Astrocyte (in vitro differentiated cells and primary cell): ENCODE results near the gene LRRC7. TPM values are rescaled to one million over a fixed set of nuclear protein-coding genes. Genes with fewer than 3 reads are reported as not detected.

ENCODE experiments used
- DNase-seq: peaks from one replicate; pipeline ENCODE4 v3.0.0-alpha.2; 2010; ENCODE audit warnings: low read depth
- FAIRE-seq: peaks from 2 replicates; lab custom pipeline; 2011; peaks lifted over from hg19 to GRCh38; lab: Jason Lieb, UNC
- H2AFZ ChIP-seq: 2 replicates; pipeline ENCODE4 v1.6.0; 2012; ENCODE audit warnings: low read depth, low read length, inconsistent platforms
- H3K27ac ChIP-seq: 2 replicates; pipeline ENCODE4 v1.5.1; 2011; ENCODE audit warnings: low read depth, low read length, inconsistent platforms
- H3K27me3 ChIP-seq: 2 replicates; pipeline ENCODE4 v1.6.0; 2011; ENCODE audit warnings: low read length, inconsistent platforms; ENCODE audit not compliant: insufficient read depth
- H3K36me3 ChIP-seq: 2 replicates; pipeline ENCODE4 v1.5.1; 2011; ENCODE audit warnings: low read length, inconsistent platforms; ENCODE audit not compliant: insufficient read depth
- H3K4me1 ChIP-seq: 2 replicates; pipeline ENCODE4 v1.5.1; 2011; ENCODE audit warnings: low read length, inconsistent platforms; ENCODE audit not compliant: insufficient read depth
- H3K4me2 ChIP-seq: 2 replicates; pipeline ENCODE4 v1.6.0; 2012; ENCODE audit warnings: low read length, inconsistent platforms
- H3K4me3 ChIP-seq: 2 replicates; pipeline ENCODE4 v1.5.1; 2011; ENCODE audit warnings: low read depth, mild to moderate bottlenecking, low read length, inconsistent platforms; ENCODE audit not compliant: insufficient read depth
- H3K79me2 ChIP-seq: 2 replicates; pipeline ENCODE4 v1.6.0; 2012; ENCODE audit warnings: mild to moderate bottlenecking, low read length, inconsistent platforms; ENCODE audit not compliant: insufficient read depth
- H3K9ac ChIP-seq: 2 replicates; pipeline ENCODE4 v1.6.0; 2012; ENCODE audit warnings: mild to moderate bottlenecking, low read length, inconsistent platforms
- H3K9me3 ChIP-seq: 2 replicates; pipeline ENCODE4 v1.5.1; 2012; ENCODE audit warnings: low read depth, mild to moderate bottlenecking, low read length, inconsistent platforms; ENCODE audit not compliant: insufficient read depth
- H4K20me1 ChIP-seq: 2 replicates; pipeline ENCODE4 v1.6.0; 2012; ENCODE audit warnings: low read length, inconsistent platforms; ENCODE audit not compliant: insufficient read depth
- H3K27ac Mint-ChIP-seq: one replicate; pipeline ENCODE4 v1.8.0; 2021; ENCODE audit warnings: mild to moderate bottlenecking, mixed read lengths; ENCODE audit not compliant: unreplicated experiment
- H3K27me3 Mint-ChIP-seq: one replicate; pipeline ENCODE4 v1.8.0; 2021; ENCODE audit warnings: low read depth, mixed read lengths; ENCODE audit not compliant: unreplicated experiment
- H3K36me3 Mint-ChIP-seq: one replicate; pipeline ENCODE4 v1.8.0; 2021; ENCODE audit warnings: low read depth, mixed read lengths; ENCODE audit not compliant: unreplicated experiment
- H3K4me1 Mint-ChIP-seq: one replicate; pipeline ENCODE4 v1.8.0; 2021; ENCODE audit warnings: low read depth, mixed read lengths; ENCODE audit not compliant: unreplicated experiment
- H3K4me3 Mint-ChIP-seq: one replicate; pipeline ENCODE4 v1.8.0; 2021; ENCODE audit warnings: mild to moderate bottlenecking, moderate library complexity, mixed read lengths; ENCODE audit not compliant: unreplicated experiment
- H3K9me3 Mint-ChIP-seq: one replicate; pipeline ENCODE4 v1.8.0; 2021; ENCODE audit warnings: mild to moderate bottlenecking, mixed read lengths; ENCODE audit not compliant: unreplicated experiment
- EZH2 ChIP-seq: IDR thresholded peaks from 2 replicates; pipeline ENCODE4 v1.6.1; 2012; ENCODE audit warnings: mild to moderate bottlenecking, low read length, inconsistent platforms; ENCODE audit not compliant: insufficient read depth
- total RNA-seq: library from RNA; stranded (reverse); gene quantifications from 2 replicates; pipeline ENCODE4 v1.2.1, GENCODE V29; 2021
- TF ChIP-seq, protein P1 (sequence below): IDR thresholded peaks from 2 replicates; pipeline ENCODE4 v1.5.1; 2011; ENCODE audit warnings: low read depth, mild to moderate bottlenecking, inconsistent platforms, low read length, moderate library complexity; ENCODE audit not compliant: insufficient read depth

LRRC7 gene
- total RNA-seq, 1 donor from 2014 or later: 0.27 TPM

- no peaks in the 10 kb centered on the region for H3K36me3 ChIP-seq
- H3K79me2 ChIP-seq: no peaks in the 10 kb centered on the region
- H3K9ac ChIP-seq: no peak overlapping the region
- no peak overlapping the region for H3K27ac ChIP-seq
- no peaks in the 10 kb centered on the region for H3K27me3 ChIP-seq
- no peaks in the 10 kb centered on the region for H3K4me1 ChIP-seq
- no peaks in the 10 kb centered on the region for H3K9me3 Mint-ChIP-seq
- H2AFZ ChIP-seq: no peak overlapping the region
- no peaks in the 10 kb centered on the region for H3K4me1 Mint-ChIP-seq
- H3K4me2 ChIP-seq: no peak overlapping the region
- no peak overlapping the region for H3K4me3 Mint-ChIP-seq
- H3K27me3 Mint-ChIP-seq: no peaks in the 10 kb centered on the region
- FAIRE-seq: no peak
- no peaks in the 10 kb centered on the region for H3K9me3 ChIP-seq
- H3K27ac Mint-ChIP-seq: no peak overlapping the region
- no peak for TF ChIP-seq EZH2
- TF ChIP-seq, protein P1, sequence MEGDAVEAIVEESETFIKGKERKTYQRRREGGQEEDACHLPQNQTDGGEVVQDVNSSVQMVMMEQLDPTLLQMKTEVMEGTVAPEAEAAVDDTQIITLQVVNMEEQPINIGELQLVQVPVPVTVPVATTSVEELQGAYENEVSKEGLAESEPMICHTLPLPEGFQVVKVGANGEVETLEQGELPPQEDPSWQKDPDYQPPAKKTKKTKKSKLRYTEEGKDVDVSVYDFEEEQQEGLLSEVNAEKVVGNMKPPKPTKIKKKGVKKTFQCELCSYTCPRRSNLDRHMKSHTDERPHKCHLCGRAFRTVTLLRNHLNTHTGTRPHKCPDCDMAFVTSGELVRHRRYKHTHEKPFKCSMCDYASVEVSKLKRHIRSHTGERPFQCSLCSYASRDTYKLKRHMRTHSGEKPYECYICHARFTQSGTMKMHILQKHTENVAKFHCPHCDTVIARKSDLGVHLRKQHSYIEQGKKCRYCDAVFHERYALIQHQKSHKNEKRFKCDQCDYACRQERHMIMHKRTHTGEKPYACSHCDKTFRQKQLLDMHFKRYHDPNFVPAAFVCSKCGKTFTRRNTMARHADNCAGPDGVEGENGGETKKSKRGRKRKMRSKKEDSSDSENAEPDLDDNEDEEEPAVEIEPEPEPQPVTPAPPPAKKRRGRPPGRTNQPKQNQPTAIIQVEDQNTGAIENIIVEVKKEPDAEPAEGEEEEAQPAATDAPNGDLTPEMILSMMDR: no peak
- H3K4me3 ChIP-seq: no peak overlapping the region
- H3K36me3 Mint-ChIP-seq: no peaks in the 10 kb centered on the region
- no peaks in the 10 kb centered on the region for H4K20me1 ChIP-seq
- no peak for DNase-seq
These were observed 534.1 kb downstream of the LRRC7 start for GRCh38 chr1:70101774-70102173.

DNA sequence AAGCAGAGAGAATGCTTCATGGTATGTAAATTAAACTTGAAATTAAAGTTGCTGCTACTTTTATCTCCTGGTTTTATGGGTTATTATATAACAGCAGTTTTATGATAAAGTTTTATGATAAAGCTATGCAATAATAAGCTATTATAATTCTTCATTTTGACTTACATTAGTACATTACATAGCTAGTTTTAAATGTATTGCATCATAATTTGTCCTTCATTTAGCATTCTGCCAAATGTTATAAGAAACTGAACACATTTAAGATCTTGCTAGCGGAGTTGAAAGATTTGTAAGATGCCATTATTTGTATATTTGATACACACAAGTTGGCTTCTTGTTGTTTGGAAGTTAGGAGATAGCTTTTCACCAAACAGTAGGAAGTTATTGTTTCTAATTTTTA, 536.0 kb downstream of the LRRC7 start:
- H3K4me1 Mint-ChIP-seq: no peaks in the 10 kb centered on the region
- TF ChIP-seq, protein P1: no peak
- TF ChIP-seq EZH2: no peak
- no peaks in the 10 kb centered on the region for H4K20me1 ChIP-seq
- H3K4me3 ChIP-seq: no peak overlapping the region
- no peak overlapping the region for H3K27ac Mint-ChIP-seq
- no peaks in the 10 kb centered on the region for H3K9me3 Mint-ChIP-seq
- no peak overlapping the region for H3K27ac ChIP-seq
- FAIRE-seq (no peak), DNase-seq (no peak)
- H3K27me3 Mint-ChIP-seq: no peaks in the 10 kb centered on the region
- no peaks in the 10 kb centered on the region for H3K27me3 ChIP-seq
- H3K4me3 Mint-ChIP-seq: no peak overlapping the region
- H3K4me2 ChIP-seq: no peak overlapping the region
- H3K36me3 ChIP-seq: no peaks in the 10 kb centered on the region
- H3K36me3 Mint-ChIP-seq: no peaks in the 10 kb centered on the region
- no peak overlapping the region for H3K9ac ChIP-seq
- no peak overlapping the region for H2AFZ ChIP-seq
- H3K9me3 ChIP-seq: no peaks in the 10 kb centered on the region
- H3K4me1 ChIP-seq: no peaks in the 10 kb centered on the region
- H3K79me2 ChIP-seq: no peaks in the 10 kb centered on the region

DNA sequence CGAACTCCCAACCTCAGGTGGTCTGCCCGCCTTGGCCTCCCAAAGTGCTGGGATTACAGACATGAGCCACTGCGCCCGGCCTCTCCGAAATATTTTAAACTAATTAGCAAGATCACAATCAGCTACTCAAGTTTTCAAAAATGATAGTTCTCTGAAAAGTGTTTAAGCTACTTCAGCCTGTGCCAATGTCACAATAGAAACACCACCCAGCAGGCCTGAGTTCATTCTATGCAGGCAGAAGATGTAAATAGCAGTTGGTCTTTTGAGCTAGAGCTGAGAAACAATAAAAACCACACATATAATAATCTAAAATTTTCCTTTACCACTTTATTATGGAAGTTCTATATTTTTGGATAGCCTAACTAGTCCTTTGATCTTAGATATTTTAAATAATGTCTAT, 541.5 kb downstream of the LRRC7 start:
- Mint-ChIP-seq H3K27ac (no peak overlapping the region), H3K9me3 (no peaks in the 10 kb centered on the region), H3K27me3 (peaks cover 2% of the 10 kb centered on the region), H3K36me3 (no peaks in the 10 kb centered on the region), H3K4me1 (no peaks in the 10 kb centered on the region), H3K4me3 (no peak overlapping the region)
- H4K20me1 ChIP-seq: no peaks in the 10 kb centered on the region
- FAIRE-seq (no peak), DNase-seq (no peak)
- no peak overlapping the region for H3K9ac ChIP-seq
- H3K9me3 ChIP-seq: no peaks in the 10 kb centered on the region
- H3K79me2 ChIP-seq: no peaks in the 10 kb centered on the region
- H3K27me3 ChIP-seq: no peaks in the 10 kb centered on the region
- TF ChIP-seq EZH2: no peak
- TF ChIP-seq, protein P1: no peak
- no peak overlapping the region for H2AFZ ChIP-seq
- H3K36me3 ChIP-seq: no peaks in the 10 kb centered on the region
- H3K27ac ChIP-seq: no peak overlapping the region
- no peaks in the 10 kb centered on the region for H3K4me1 ChIP-seq
- H3K4me2 ChIP-seq: no peak overlapping the region
- H3K4me3 ChIP-seq: no peak overlapping the region
